ENCODE results near the gene ITM2C. TPM values are rescaled to one million over a fixed set of nuclear protein-coding genes. Genes with fewer than 3 reads are reported as not detected.

The ITM2C gene
- total RNA-seq, 1 donor from 2014 or later, result 69.9 TPM

- DNase-seq, result no peak
Measured at GRCh38 chr2:230852113-230852512, 12.6 kb upstream of the ITM2C start.

GRCh38 chr2:230861552-230862255 is 3.0 kb upstream of the ITM2C start:
- DNase-seq, result no peak

GRCh38 chr2:230862292-230862691 is 2.5 kb upstream of the ITM2C start:
- no peak for DNase-seq

GRCh38 chr2:230863031-230863430 is 1.7 kb upstream of the ITM2C start:
- no peak for DNase-seq

GRCh38 chr2:230863442-230864121 is 1.2 kb upstream of the ITM2C start:
- no peak for DNase-seq

- DNase-seq, result no peak
Measured at GRCh38 chr2:230864122-230864604, 579 bp upstream of the ITM2C start.

- no peak for DNase-seq
Measured at GRCh38 chr2:230865307-230865765, 594 bp downstream of the ITM2C start.

- DNase-seq, result peak; percentile 12
Measured at GRCh38 chr2:230865766-230866755, 1.3 kb downstream of the ITM2C start.

GRCh38 chr2:230866756-230867523 is 2.2 kb downstream of the ITM2C start:
- peak; percentile 33 for DNase-seq

GRCh38 chr2:230868161-230868946 is 3.6 kb downstream of the ITM2C start:
- DNase-seq, result no peak

GRCh38 chr2:230868947-230869913 is 4.5 kb downstream of the ITM2C start:
- no peak for DNase-seq

- DNase-seq, result no peak
Measured at GRCh38 chr2:230869914-230870543, 5.3 kb downstream of the ITM2C start.

- no peak for DNase-seq
Measured at GRCh38 chr2:230870544-230871360, 6.0 kb downstream of the ITM2C start.

- no peak for DNase-seq
Measured at GRCh38 chr2:230871361-230872150, 6.8 kb downstream of the ITM2C start.

- no peak for DNase-seq
Measured at GRCh38 chr2:230872151-230872967, 7.6 kb downstream of the ITM2C start.

- no peak for DNase-seq
Measured at GRCh38 chr2:230872968-230873660, 8.4 kb downstream of the ITM2C start.
